GM12878 (cell line): ENCODE measurements around the gene EML1. TPM values are rescaled to one million over a fixed set of nuclear protein-coding genes. Genes with fewer than 3 reads are reported as not detected.

ENCODE experiments used
- ATAC-seq: fragments of 200-7000 bp; cut with Tn5 transposase; 3 replicates; pipeline ENCODE4 v1.9.1; 2020; ENCODE audit warnings: mild to moderate bottlenecking, moderate library complexity
- BruUV-seq: library from RNA; stranded (reverse); fragments of 400-500 nt; replicated peaks from 2 replicates; lab custom pipeline; 2021; lab: Mats Ljungman, UMichigan
- CTCF ChIA-PET: fragments of 300-600 bp; sonication (Branson Sonifier 250); formaldehyde crosslinking; extraction: SDS; loops from one replicate; lab custom pipeline; 2021; ENCODE audit warnings: inconsistent platforms; lab: Yijun Ruan, JAX
- POLR2A ChIA-PET: fragments of 350-600 bp; formaldehyde crosslinking; extraction: SDS; loops from one replicate; lab custom pipeline; 2021; ENCODE audit warnings: inconsistent platforms; lab: Charles Lee
- RAD21 ChIA-PET: fragments of 300-600 bp; sonication (Branson Sonifier 250); formaldehyde crosslinking; loops from one replicate; lab custom pipeline; 2023; ENCODE audit warnings: antibody characterized with exemption; ENCODE audit not compliant: unreplicated experiment; lab: Charles Lee
- SMC1A ChIA-PET: fragments of 300-600 bp; sonication (Branson Sonifier 250); formaldehyde crosslinking; loops from one replicate; lab custom pipeline; 2023; ENCODE audit not compliant: unreplicated experiment, uncharacterized antibody; lab: Charles Lee
- DNase-seq: peaks from one replicate; pipeline ENCODE4 v3.0.0-alpha.2; 2011; ENCODE audit warnings: low read depth, low spot score
- FAIRE-seq: peaks from 3 replicates; lab custom pipeline; 2011; peaks lifted over from hg19 to GRCh38; lab: Jason Lieb, UNC
- H2AFZ ChIP-seq: 2 replicates; pipeline ENCODE4 v1.6.0; 2011; ENCODE audit warnings: low read depth, low read length, control low read depth; ENCODE audit not compliant: control insufficient read depth
- H3K27ac ChIP-seq: 2 replicates; pipeline ENCODE4 v1.5.1; 2011; ENCODE audit warnings: control low read depth; ENCODE audit not compliant: control insufficient read depth, insufficient read depth
- H3K27me3 ChIP-seq, 2 experiments: replicated peaks in 1 of 2; 2 replicates each; pipeline versions ENCODE4 v1.6.0 to v1.6.1; 2011; ENCODE audit warnings: low read length in 1 of 2; ENCODE audit not compliant: control insufficient read depth in 2 of 2, insufficient read depth in 2 of 2
- H3K36me3 ChIP-seq, 2 experiments: 2 replicates each; pipeline ENCODE4 v1.5.1; 2011; ENCODE audit warnings: low read length in 1 of 2; ENCODE audit not compliant: control insufficient read depth in 2 of 2, insufficient read depth in 2 of 2
- H3K4me1 ChIP-seq: 2 replicates; pipeline ENCODE4 v1.6.1; 2011; ENCODE audit warnings: mild to moderate bottlenecking, low read length, moderate library complexity, mixed read lengths; ENCODE audit not compliant: control insufficient read depth, insufficient read depth
- H3K4me2 ChIP-seq: 2 replicates; pipeline ENCODE4 v1.6.0; 2011; ENCODE audit warnings: control low read depth; ENCODE audit not compliant: control insufficient read depth, insufficient read depth
- H3K4me3 ChIP-seq: fragments of 200-600 bp; sonication (generic); 2 replicates; pipeline ENCODE4 v1.5.1; 2016
- H3K79me2 ChIP-seq: 2 replicates; pipeline ENCODE4 v1.6.0; 2011; ENCODE audit warnings: low read length; ENCODE audit not compliant: control insufficient read depth, insufficient read depth
- H3K9ac ChIP-seq: 2 replicates; pipeline ENCODE4 v1.8.0; 2011; ENCODE audit warnings: low read length, control low read depth, mixed read lengths; ENCODE audit not compliant: control insufficient read depth, insufficient read depth
- H3K9me3 ChIP-seq: replicated peaks from 3 replicates; pipeline ENCODE4 v1.5.1; 2011; ENCODE audit warnings: mild to moderate bottlenecking, low read length; ENCODE audit not compliant: control insufficient read depth, insufficient read depth
- H4K20me1 ChIP-seq: 2 replicates; pipeline ENCODE4 v1.6.0; 2011; ENCODE audit not compliant: control insufficient read depth, insufficient read depth
- JUNB ChIP-seq: IDR thresholded peaks from 2 replicates; pipeline ENCODE4 v1.6.1; 2016; ENCODE audit warnings: antibody characterized with exemption, mild to moderate bottlenecking
- RAD21 ChIP-seq: IDR thresholded peaks from 2 replicates; pipeline ENCODE4 v1.6.1; 2011; ENCODE audit warnings: mild to moderate bottlenecking, low read depth, low read length, moderate library complexity; ENCODE audit not compliant: insufficient read depth
- ZSCAN29 ChIP-seq: fragments of 450-650 bp; IDR thresholded peaks from 2 replicates; pipeline ENCODE4 v1.6.1; 2017; ENCODE audit warnings: mild to moderate bottlenecking, moderate library complexity
- whole genome bisulfite sequencing: methylation state at CpG from one replicate; pipeline ENCODE4 v1.1.6; 2016; ENCODE audit warnings: low lambda C conversion rate; ENCODE audit not compliant: insufficient replicate concordance, insufficient coverage; ENCODE audit errors: missing lambda C conversion rate; 5-methylcytosine and 5-hydroxymethylcytosine counted together
- in situ Hi-C: fragments of 300-500 bp; cut with MboI; formaldehyde crosslinking; loops from 9 replicates; pipeline ENCODE4 v1.14.3; 2018; ENCODE audit warnings: mixed read lengths
- intact Hi-C: fragments of 100-400 bp; cut with micrococcal nuclease; formaldehyde crosslinking; loops from one replicate; pipeline ENCODE4 v1.14.2; 2022; ENCODE audit not compliant: unreplicated experiment
- polyA plus RNA-seq, 11 experiments: library from polyadenylated mRNA; depleted of rRNA in 4 of 11; unstranded in 6 of 11; stranded (reverse) in 5 of 11; fragments of >200 nt; fragmentation: Nextera tagmentation in 4 of 11; fragmentation: Illumina TruSeq in 1 of 11; extraction: Ambion mirVana in 4 of 11; extraction: Trizol in 1 of 11; gene quantifications; 1 replicate in 1 of 11; 2 replicates in 10 of 11; pipeline versions ENCODE4 v1.2.1 to v1.2.3, GENCODE V29; 2011 to 2016; ENCODE audit warnings: inconsistent platforms in 2 of 11, missing spikeins in 2 of 11, low read depth in 1 of 11
- total RNA-seq, 4 experiments: library from RNA; depleted of rRNA in 3 of 4; stranded (reverse); fragments of >200 nt in 3 of 4; fragmentation: Illumina TruSeq in 1 of 4; extraction: Trizol in 1 of 4; gene quantifications; 2 replicates each; pipeline versions ENCODE4 v1.2.1 to v1.2.3, GENCODE V29; 2013 to 2021
- TF ChIP-seq, protein P1 (sequence below): fragments of 150-350 bp; IDR thresholded peaks from 2 replicates; pipeline ENCODE4 v1.6.1; 2014; ENCODE audit warnings: mild to moderate bottlenecking, low read depth, low read length
- TF ChIP-seq, protein P2 (sequence below): fragments of 450-650 bp; IDR thresholded peaks from 2 replicates; pipeline ENCODE4 v1.6.1; 2016; ENCODE audit warnings: mild to moderate bottlenecking

The EML1 gene
- total and polyA plus RNA-seq, 10 of the 15 experiments (the other 5 are each of a cell fraction or from before 2014, with no cell fraction given) = 0.05 to 3.4 (median 0.11) TPM; not detected in 3

DNA sequence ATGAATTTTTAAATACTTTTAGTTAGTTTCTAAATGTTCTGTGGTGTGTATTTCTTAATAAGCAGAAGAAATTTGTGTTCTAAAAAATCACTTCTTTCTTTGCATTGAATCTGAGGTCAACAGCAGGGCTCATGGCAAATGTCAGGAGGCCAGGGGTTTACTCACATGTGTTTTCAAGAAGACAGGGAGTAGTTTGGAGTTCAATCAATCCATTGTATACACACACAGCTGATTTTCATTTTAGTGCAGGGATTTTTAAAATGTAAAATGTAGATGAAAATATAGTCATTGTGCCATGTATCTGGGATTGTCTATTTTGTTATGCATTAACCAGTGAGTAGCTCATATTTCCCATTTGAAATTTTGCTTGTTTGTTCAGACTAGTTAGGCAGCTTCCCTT is 62.1 kb downstream of the EML1 start (continued):
- TF ChIP-seq, protein P1, sequence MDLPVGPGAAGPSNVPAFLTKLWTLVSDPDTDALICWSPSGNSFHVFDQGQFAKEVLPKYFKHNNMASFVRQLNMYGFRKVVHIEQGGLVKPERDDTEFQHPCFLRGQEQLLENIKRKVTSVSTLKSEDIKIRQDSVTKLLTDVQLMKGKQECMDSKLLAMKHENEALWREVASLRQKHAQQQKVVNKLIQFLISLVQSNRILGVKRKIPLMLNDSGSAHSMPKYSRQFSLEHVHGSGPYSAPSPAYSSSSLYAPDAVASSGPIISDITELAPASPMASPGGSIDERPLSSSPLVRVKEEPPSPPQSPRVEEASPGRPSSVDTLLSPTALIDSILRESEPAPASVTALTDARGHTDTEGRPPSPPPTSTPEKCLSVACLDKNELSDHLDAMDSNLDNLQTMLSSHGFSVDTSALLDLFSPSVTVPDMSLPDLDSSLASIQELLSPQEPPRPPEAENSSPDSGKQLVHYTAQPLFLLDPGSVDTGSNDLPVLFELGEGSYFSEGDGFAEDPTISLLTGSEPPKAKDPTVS = no peak
- TF ChIP-seq RAD21 = no peak
- TF ChIP-seq, all 136 proteins: peak for 0

DNA sequence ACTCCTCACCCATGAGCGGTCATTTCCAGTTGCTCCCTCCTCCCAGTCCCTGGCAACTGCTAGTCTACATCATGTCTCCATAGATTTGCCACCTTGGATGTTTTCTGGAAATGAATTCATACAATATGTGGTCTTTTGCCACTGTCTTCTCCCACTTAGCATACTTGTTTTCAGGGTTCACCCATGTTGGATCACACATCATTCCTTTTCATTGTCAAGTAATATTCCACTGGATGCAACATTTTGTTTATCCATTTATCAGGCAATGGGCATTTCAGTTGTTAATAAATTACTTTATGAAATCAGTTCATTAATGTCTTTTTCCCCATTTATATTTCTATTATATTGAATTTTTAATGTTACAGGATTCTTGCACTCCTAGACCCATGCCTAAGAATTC is 64.3 kb downstream of the EML1 start:
- no peaks in the 10 kb centered on the region for H3K9me3 ChIP-seq
- no peak overlapping the region for H2AFZ ChIP-seq
- no peak overlapping the region for H3K9ac ChIP-seq
- H3K27ac ChIP-seq = no peak overlapping the region
- intact Hi-C loops (no loop called here), in situ Hi-C loops (no loop called here)
- no peaks in the 10 kb centered on the region for H3K79me2 ChIP-seq
- TF ChIP-seq, protein P2, sequence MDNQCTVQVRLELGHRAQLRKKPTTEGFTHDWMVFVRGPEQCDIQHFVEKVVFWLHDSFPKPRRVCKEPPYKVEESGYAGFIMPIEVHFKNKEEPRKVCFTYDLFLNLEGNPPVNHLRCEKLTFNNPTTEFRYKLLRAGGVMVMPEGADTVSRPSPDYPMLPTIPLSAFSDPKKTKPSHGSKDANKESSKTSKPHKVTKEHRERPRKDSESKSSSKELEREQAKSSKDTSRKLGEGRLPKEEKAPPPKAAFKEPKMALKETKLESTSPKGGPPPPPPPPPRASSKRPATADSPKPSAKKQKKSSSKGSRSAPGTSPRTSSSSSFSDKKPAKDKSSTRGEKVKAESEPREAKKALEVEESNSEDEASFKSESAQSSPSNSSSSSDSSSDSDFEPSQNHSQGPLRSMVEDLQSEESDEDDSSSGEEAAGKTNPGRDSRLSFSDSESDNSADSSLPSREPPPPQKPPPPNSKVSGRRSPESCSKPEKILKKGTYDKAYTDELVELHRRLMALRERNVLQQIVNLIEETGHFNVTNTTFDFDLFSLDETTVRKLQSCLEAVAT = no peak
- no peak for TF ChIP-seq ZSCAN29
- no peak for TF ChIP-seq JUNB
- ChIA-PET POLR2A (no interaction called here), CTCF (no interaction called here), SMC1A (no interaction called here), RAD21 (no interaction called here)
- ATAC-seq (no peak), DNase-seq (no peak), FAIRE-seq (no peak)
- 83% methylated on average over 1 of the region's 1 CpG for WGBS
- no peaks in the 10 kb centered on the region for H3K4me1 ChIP-seq
- no peaks in the 10 kb centered on the region for H4K20me1 ChIP-seq
- no TSS peak for BruUV-seq
- H3K4me3 ChIP-seq = no peak overlapping the region
- peaks cover 0 to 3% of the 10 kb centered on the region in 2 experiments; a peak in 2 of 4 replicates for H3K27me3 ChIP-seq
- no peaks in the 10 kb centered on the region for H3K36me3 ChIP-seq
- no peak overlapping the region for H3K4me2 ChIP-seq
